ENCODE results near the gene EIPR1. TPM values are rescaled to one million over a fixed set of nuclear protein-coding genes. Genes with fewer than 3 reads are reported as not detected.

EIPR1 gene
- total and polyA plus RNA-seq, 2 of the 13 experiments (the other 11 are each of a cell fraction or from before 2014, with no cell fraction given) = 70.0 to 96.3 TPM

DNA sequence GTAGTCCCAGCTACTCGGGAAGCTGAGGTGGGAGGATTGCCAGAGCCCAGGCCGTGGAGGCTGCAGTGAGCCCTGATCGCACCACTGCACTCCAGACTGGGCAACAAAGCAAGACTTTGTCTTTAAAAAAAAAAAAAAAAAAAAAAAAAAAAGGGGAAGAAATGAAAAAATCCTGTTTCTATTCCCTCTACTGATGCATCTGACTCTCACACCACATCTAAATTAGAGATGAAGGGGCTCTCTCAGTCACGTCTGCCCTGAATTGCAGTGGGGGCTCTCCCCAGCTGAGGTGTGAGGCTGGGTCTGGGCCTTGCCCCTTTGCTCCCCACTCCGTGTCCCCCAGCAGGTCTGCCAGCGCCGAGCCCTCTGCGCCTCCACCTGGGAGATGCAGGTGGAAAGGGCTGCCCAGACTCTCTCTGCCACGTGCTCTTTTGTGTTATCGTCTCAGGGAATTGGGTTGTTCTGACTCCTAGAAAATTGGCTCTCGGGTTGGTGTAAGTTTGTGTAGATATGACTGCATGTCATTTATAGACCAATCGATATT lies 32.1 kb upstream of the EIPR1 start:
- CTCF ChIA-PET (ENCODE audit: low intra/inter-chr PET ratio, low total read pairs) = no interaction called here
- peaks cover 20 to 52% of the 10 kb centered on the region in 2 experiments for H3K36me3 ChIP-seq (replicated peaks in 1 of 2; ENCODE audit: control insufficient read depth in 1 of 2, insufficient read depth in 2 of 2, low read length in 2 of 2)

DNA sequence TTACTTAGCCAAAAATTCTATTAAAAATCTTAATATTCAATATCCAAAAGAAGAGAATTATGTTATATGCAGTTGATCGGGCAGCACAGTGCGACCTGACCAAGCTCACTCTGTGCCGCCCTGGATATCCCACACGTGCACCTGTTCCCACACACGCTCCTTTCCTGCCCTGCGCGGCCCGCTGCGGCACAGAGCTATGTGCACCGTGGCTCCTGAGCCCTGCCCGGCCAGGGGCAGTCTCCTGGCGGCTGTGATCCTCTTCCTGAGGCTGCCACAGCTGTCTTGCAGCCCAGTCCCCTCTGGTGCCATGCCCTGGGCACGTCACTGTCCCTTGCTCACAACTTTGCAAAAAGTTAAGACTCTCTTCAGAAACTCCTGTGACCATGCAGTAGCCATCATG lies 31.2 kb upstream of the EIPR1 start:
- ATAC-seq (no peak; the same call in 2 of the 3 replicates), FAIRE-seq (no peak), DNase-seq (ENCODE audit: low spot score) (no peak)
- Histone ChIP-seq H3K27ac (ENCODE audit: extremely low read length, insufficient read depth, low read length) (no peak overlapping the region), H2AFZ (ENCODE audit: low read length) (no peak overlapping the region), H3K9ac (ENCODE audit: insufficient read depth, low read depth, low read length) (no peak overlapping the region), H3K27me3 (ENCODE audit: control insufficient read depth in 1 of 2, insufficient read depth in 2 of 2, low read length in 2 of 2) (no peaks in the 10 kb centered on the region), H4K20me1 (ENCODE audit: insufficient read depth, low read length) (no peaks in the 10 kb centered on the region), H3K4me1 (ENCODE audit: insufficient read depth, low read length) (no peaks in the 10 kb centered on the region), H3K9me3 (ENCODE audit: low read length) (no peaks in the 10 kb centered on the region), H3K36me3 (replicated peaks in 1 of 2; ENCODE audit: control insufficient read depth in 1 of 2, insufficient read depth in 2 of 2, low read length in 2 of 2) (peaks cover 18 to 55% of the 10 kb centered on the region in 2 experiments), H3K4me3 (replicated peaks in 1 of 3; ENCODE audit: insufficient read depth in 1 of 3, low read depth in 2 of 3, low read length in 3 of 3) (no peak overlapping the region), H3K4me2 (ENCODE audit: low read depth, low read length) (no peak overlapping the region), H3K79me2 (ENCODE audit: insufficient read depth, low read length) (no peaks in the 10 kb centered on the region)
- 97% methylated on average over 13 of the region's 13 CpGs for WGBS (ENCODE audit: low lambda C conversion rate)
- ChIA-PET POLR2A (interaction anchor here (1.0 kb wide), 1 partner anchor 14 kb away, joined by 3 read pairs; no protein-coding TSS in a partner anchor), CTCF (ENCODE audit: low intra/inter-chr PET ratio, low total read pairs) (no interaction called here)
- BruUV-seq (replicated peaks) = no TSS peak
- in situ Hi-C loops (cut with HindIII; ENCODE audit: extremely low pct_ligation_motif_present, low pct_unique_long_range_greater_than_20kb) (no loop called here), intact Hi-C loops (cut with micrococcal nuclease; ENCODE audit: unreplicated experiment) (no loop called here)
- peak; percentile 48 for TF ChIP-seq AGO2 (optimal IDR thresholded peaks at IDR 0.05; ENCODE audit: low read depth, low read length)
- TF ChIP-seq ARNT (IDR thresholded peaks at IDR 0.05) = no peak

More for the DNA sequence above, 32.1 kb upstream of the EIPR1 start:
- no peaks in the 10 kb centered on the region for H3K79me2 ChIP-seq (ENCODE audit: insufficient read depth, low read length)
- H3K4me2 ChIP-seq (ENCODE audit: low read depth, low read length) = no peak overlapping the region
- H3K9ac ChIP-seq (ENCODE audit: insufficient read depth, low read depth, low read length) = no peak overlapping the region
- H3K27me3 ChIP-seq (ENCODE audit: control insufficient read depth in 1 of 2, insufficient read depth in 2 of 2, low read length in 2 of 2) = no peaks in the 10 kb centered on the region
- ATAC-seq (no peak), DNase-seq (ENCODE audit: low spot score) (no peak), FAIRE-seq (no peak)
- in situ Hi-C loops (cut with HindIII; ENCODE audit: extremely low pct_ligation_motif_present, low pct_unique_long_range_greater_than_20kb) = no loop called here
- no peak overlapping the region for H3K4me3 ChIP-seq (replicated peaks in 1 of 3; ENCODE audit: insufficient read depth in 1 of 3, low read depth in 2 of 3, low read length in 3 of 3)
- no peaks in the 10 kb centered on the region for H3K4me1 ChIP-seq (ENCODE audit: insufficient read depth, low read length)
- no peak overlapping the region for H3K27ac ChIP-seq (ENCODE audit: extremely low read length, insufficient read depth, low read length)
- POLR2A ChIA-PET = no interaction called here
- intact Hi-C loops (cut with micrococcal nuclease; ENCODE audit: unreplicated experiment) = no loop called here
- no peak for TF ChIP-seq DR1 (CRISPR knock-in tag; IDR thresholded peaks at IDR 0.05)
- no peak for TF ChIP-seq HNRNPLL (IDR thresholded peaks at IDR 0.05; ENCODE audit: low read depth, low read length, poor library complexity, severe bottlenecking)
- no peak for TF ChIP-seq ZNF10 (CRISPR knock-in tag; IDR thresholded peaks at IDR 0.05; ENCODE audit: borderline replicate concordance, low read depth)
- TF ChIP-seq, protein P1, sequence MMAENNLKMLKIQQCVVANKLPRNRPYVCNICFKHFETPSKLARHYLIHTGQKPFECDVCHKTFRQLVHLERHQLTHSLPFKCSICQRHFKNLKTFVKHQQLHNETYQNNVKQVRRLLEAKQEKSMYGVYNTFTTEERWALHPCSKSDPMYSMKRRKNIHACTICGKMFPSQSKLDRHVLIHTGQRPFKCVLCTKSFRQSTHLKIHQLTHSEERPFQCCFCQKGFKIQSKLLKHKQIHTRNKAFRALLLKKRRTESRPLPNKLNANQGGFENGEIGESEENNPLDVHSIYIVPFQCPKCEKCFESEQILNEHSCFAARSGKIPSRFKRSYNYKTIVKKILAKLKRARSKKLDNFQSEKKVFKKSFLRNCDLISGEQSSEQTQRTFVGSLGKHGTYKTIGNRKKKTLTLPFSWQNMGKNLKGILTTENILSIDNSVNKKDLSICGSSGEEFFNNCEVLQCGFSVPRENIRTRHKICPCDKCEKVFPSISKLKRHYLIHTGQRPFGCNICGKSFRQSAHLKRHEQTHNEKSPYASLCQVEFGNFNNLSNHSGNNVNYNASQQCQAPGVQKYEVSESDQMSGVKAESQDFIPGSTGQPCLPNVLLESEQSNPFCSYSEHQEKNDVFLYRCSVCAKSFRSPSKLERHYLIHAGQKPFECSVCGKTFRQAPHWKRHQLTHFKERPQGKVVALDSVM (CRISPR knock-in tag; IDR thresholded peaks at IDR 0.05) = no peak
- no peak for TF ChIP-seq NFYC (CRISPR knock-in tag; IDR thresholded peaks at IDR 0.05)
- TF ChIP-seq U2AF1 (optimal IDR thresholded peaks at IDR 0.05; ENCODE audit: low read depth, low read length) = no peak
- no peaks in the 10 kb centered on the region for H3K9me3 ChIP-seq (ENCODE audit: low read length)
- no peaks in the 10 kb centered on the region for H4K20me1 ChIP-seq (ENCODE audit: insufficient read depth, low read length)
- BruUV-seq (replicated peaks) = no TSS peak
- 95% methylated on average over 12 of the region's 12 CpGs for WGBS (ENCODE audit: low lambda C conversion rate)
- no peak overlapping the region for H2AFZ ChIP-seq (ENCODE audit: low read length)

Data from HepG2 (cell line).